OCI-LY3 (cell line): ENCODE data around the gene PPCDC.

Source experiments
- H2AFZ ChIP-seq: fragments of 200-600, 300-600 bp; shearing (Covaris generic); 2 replicates; pipeline ENCODE4 v1.6.0; 2014; ENCODE audit warnings: antibody characterized with exemption, low read depth, low read length
- H3K27ac ChIP-seq: fragments of 200-600, 300-600 bp; sonication (generic); 2 replicates; pipeline ENCODE4 v1.5.1; 2014; ENCODE audit warnings: mild to moderate bottlenecking, low read length, moderate library complexity, mixed read lengths
- H3K27me3 ChIP-seq: fragments of 200-600, 300-600 bp; sonication (generic); 2 replicates; pipeline ENCODE4 v1.6.1; 2014; ENCODE audit warnings: low read depth, low read length, mixed read lengths
- H3K36me3 ChIP-seq: fragments of 200-600, 300-600 bp; sonication (generic); replicated peaks from 2 replicates; pipeline ENCODE3; 2014; ENCODE audit warnings: low read depth, low read length, mixed read lengths
- H3K4me1 ChIP-seq: fragments of 300-600, 200-600 bp; sonication (generic); 2 replicates; pipeline ENCODE4 v1.6.1; 2014; ENCODE audit warnings: low read length, mixed read lengths
- H3K4me2 ChIP-seq: fragments of 200-600, 300-600 bp; sonication (generic); 2 replicates; pipeline ENCODE4 v1.6.1; 2014; ENCODE audit warnings: low read length, mixed read lengths
- H3K4me3 ChIP-seq: fragments of 300-600, 200-600 bp; sonication (generic); 2 replicates; pipeline ENCODE4 v1.5.1; 2014; ENCODE audit warnings: antibody characterized with exemption, mild to moderate bottlenecking, low read length, moderate library complexity
- H3K79me2 ChIP-seq: fragments of 300-600, 200-600 bp; shearing (Covaris generic); 2 replicates; pipeline ENCODE4 v1.6.1; 2014; ENCODE audit warnings: mild to moderate bottlenecking, low read length, mixed read lengths
- H3K9ac ChIP-seq: fragments of 300-600, 200-600 bp; shearing (Covaris generic); 2 replicates; pipeline ENCODE4 v1.6.0; 2014; ENCODE audit warnings: mild to moderate bottlenecking, low read length, moderate library complexity
- H3K9me3 ChIP-seq: fragments of 200-600, 300-600 bp; shearing (Covaris generic); 2 replicates; pipeline ENCODE4 v1.6.1; 2014; ENCODE audit warnings: low read length, mixed read lengths; ENCODE audit not compliant: insufficient read depth
- H4K20me1 ChIP-seq: fragments of 200-600, 300-600 bp; sonication (generic); 2 replicates; pipeline ENCODE4 v1.6.1; 2016; ENCODE audit warnings: low read length, mixed read lengths; ENCODE audit not compliant: insufficient read depth
- CTCF ChIP-seq: fragments of 200-600, 300-600 bp; sonication (generic); IDR thresholded peaks from 2 replicates; pipeline ENCODE4 v1.5.1; 2014; ENCODE audit warnings: antibody characterized with exemption, low read length, low read depth
- EZH2phosphoT487 ChIP-seq: fragments of 200-600 bp; shearing (Covaris generic); IDR thresholded peaks from 2 replicates; pipeline ENCODE4 v1.6.1; 2018; ENCODE audit warnings: antibody characterized with exemption, mixed run types, low read depth

PPCDC gene

GRCh38 chr15:75051191-75051608, 27.8 kb downstream of the PPCDC start:
- H3K4me1 ChIP-seq = peaks cover 23% of the 10 kb centered on the region

GRCh38 chr15:75051711-75052110, 28.3 kb downstream of the PPCDC start:
- TF ChIP-seq EZH2phosphoT487 (no peak), CTCF (no peak)
- no peak overlapping the region for H3K27ac ChIP-seq
- H3K79me2 ChIP-seq = no peaks in the 10 kb centered on the region
- peaks cover 10% of the 10 kb centered on the region for H4K20me1 ChIP-seq
- peaks cover 25% of the 10 kb centered on the region for H3K27me3 ChIP-seq
- H3K9me3 ChIP-seq = no peaks in the 10 kb centered on the region
- H3K4me2 ChIP-seq = no peak overlapping the region
- no peak overlapping the region for H3K4me3 ChIP-seq
- H3K4me1 ChIP-seq = peaks cover 18% of the 10 kb centered on the region
- H3K36me3 ChIP-seq = peaks cover 11% of the 10 kb centered on the region
- H2AFZ ChIP-seq = no peak overlapping the region
- no peak overlapping the region for H3K9ac ChIP-seq

More at GRCh38 chr15:75051191-75051608, 27.8 kb downstream of the PPCDC start:
- Histone ChIP-seq H3K79me2 (no peaks in the 10 kb centered on the region), H3K9me3 (no peaks in the 10 kb centered on the region), H4K20me1 (peaks cover 15% of the 10 kb centered on the region), H3K9ac (no peak overlapping the region), H2AFZ (no peak overlapping the region), H3K4me3 (no peak overlapping the region), H3K4me2 (no peak overlapping the region), H3K27me3 (peaks cover 30% of the 10 kb centered on the region), H3K36me3 (peaks cover 11% of the 10 kb centered on the region), H3K27ac (no peak overlapping the region)
- TF ChIP-seq CTCF (no peak), EZH2phosphoT487 (no peak)

GRCh38 chr15:75052972-75053747, 29.8 kb downstream of the PPCDC start:
- Histone ChIP-seq H3K9ac (no peak overlapping the region), H3K4me1 (peaks cover 4% of the 10 kb centered on the region), H3K4me3 (no peak overlapping the region), H3K27me3 (peaks cover 23% of the 10 kb centered on the region), H3K79me2 (no peaks in the 10 kb centered on the region), H4K20me1 (0 out of 2 replicates have a peak, but pooled peaks cover 7% of the 10 kb centered on the region), H3K9me3 (no peaks in the 10 kb centered on the region), H2AFZ (no peak overlapping the region), H3K4me2 (no peak overlapping the region), H3K27ac (no peak overlapping the region), H3K36me3 (peaks cover 11% of the 10 kb centered on the region)
- TF ChIP-seq CTCF = no peak
- TF ChIP-seq EZH2phosphoT487 = no peak

- Histone ChIP-seq H3K4me3 (no peak overlapping the region), H2AFZ (no peak overlapping the region), H3K4me1 (no peaks in the 10 kb centered on the region), H4K20me1 (0 out of 2 replicates have a peak, but pooled peaks cover 7% of the 10 kb centered on the region), H3K27me3 (peaks cover 21% of the 10 kb centered on the region), H3K9me3 (no peaks in the 10 kb centered on the region), H3K36me3 (peaks cover 7% of the 10 kb centered on the region), H3K27ac (no peak overlapping the region), H3K79me2 (no peaks in the 10 kb centered on the region), H3K9ac (no peak overlapping the region), H3K4me2 (no peak overlapping the region)
- no peak for TF ChIP-seq EZH2phosphoT487
- TF ChIP-seq CTCF = no peak
Measured at GRCh38 chr15:75053748-75054125, 30.3 kb downstream of the PPCDC start.
